GM18505 (cell line): ENCODE measurements around the gene ALDH3B1.

Experiments used
- ATAC-seq: cut with Tn5 transposase; IDR thresholded peaks from one replicate; pipeline ENCODE4 v1.9.1; 2021; ENCODE audit not compliant: unreplicated experiment
- POLR2A ChIP-seq: IDR thresholded peaks from 4 replicates; pipeline ENCODE4 v1.6.1; 2011; ENCODE audit warnings: borderline replicate concordance; ENCODE audit not compliant: insufficient read depth, insufficient read length; ENCODE audit errors: extremely low read depth

Gene ALDH3B1

DNA sequence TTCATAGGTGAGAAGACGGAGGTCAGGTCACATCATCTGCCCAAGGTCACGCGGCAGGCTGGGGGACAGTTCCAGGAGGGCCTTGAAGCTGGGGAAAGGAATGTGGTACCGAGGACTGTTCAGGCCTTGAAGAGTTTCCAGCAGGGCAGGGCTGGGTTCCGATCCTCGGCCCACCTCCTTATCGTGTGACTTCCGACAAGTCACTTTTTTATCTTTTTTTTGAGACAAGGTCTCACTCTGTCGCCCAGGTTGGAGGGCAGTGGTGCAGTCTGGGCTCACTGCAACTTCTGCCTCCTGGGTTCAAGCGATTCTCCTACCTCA lies 21.0 kb downstream of the ALDH3B1 start:
- ATAC-seq, result no peak
- TF ChIP-seq POLR2A, result no peak

DNA sequence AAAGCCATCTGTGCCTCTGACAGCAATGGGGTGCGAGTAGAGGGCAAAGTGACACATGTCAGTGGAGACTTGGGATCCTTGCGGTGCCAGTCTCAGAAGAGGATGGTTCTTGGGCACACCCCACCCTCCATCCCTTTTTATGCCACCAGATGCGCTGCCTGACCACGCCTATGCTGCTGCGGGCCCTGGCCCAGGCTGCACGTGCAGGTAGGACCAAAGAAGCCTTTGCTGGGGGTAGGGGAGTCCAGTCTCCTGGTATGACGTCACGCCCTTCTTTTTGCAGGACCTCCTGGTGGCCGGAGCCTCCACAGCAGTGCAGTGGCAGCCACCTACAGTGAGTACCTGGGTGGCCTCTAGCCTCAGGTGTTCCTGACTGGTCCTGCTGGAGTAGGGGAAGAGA lies 21.9 kb downstream of the ALDH3B1 start:
- TF ChIP-seq POLR2A, result no peak
- ATAC-seq, result no peak

GRCh38 chr11:68032997-68033707 lies 23.0 kb downstream of the ALDH3B1 start:
- TF ChIP-seq POLR2A, result no peak
- ATAC-seq, result no peak

DNA sequence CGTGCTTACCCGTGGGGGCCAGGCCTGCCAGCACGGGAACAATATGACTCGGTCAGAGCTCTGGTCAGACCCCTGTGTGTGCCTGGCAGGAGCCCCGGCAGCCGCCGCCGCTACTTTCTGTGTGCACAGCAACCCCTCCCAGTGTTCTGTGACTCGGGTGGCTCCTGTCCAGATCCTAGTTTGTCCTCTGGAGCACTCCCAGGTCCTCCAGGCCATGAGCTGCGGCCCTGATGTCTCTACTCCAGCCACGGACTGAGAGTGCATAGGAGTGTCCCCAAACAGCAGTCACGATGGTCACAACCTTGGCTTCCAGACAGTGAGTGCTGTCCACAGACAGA lies 23.6 kb downstream of the ALDH3B1 start:
- no peak for TF ChIP-seq POLR2A

GRCh38 chr11:68035266-68035876 lies 25.2 kb downstream of the ALDH3B1 start:
- ATAC-seq, result no peak
- TF ChIP-seq POLR2A, result no peak

More for the DNA sequence above, 23.6 kb downstream of the ALDH3B1 start:
- ATAC-seq, result no peak

GRCh38 chr11:68036141-68036716 lies 26.1 kb downstream of the ALDH3B1 start:
- TF ChIP-seq POLR2A, result no peak

GRCh38 chr11:68036717-68037239 lies 26.7 kb downstream of the ALDH3B1 start:
- no peak for ATAC-seq
- no peak for TF ChIP-seq POLR2A

More at GRCh38 chr11:68036141-68036716, 26.1 kb downstream of the ALDH3B1 start:
- no peak for ATAC-seq

DNA sequence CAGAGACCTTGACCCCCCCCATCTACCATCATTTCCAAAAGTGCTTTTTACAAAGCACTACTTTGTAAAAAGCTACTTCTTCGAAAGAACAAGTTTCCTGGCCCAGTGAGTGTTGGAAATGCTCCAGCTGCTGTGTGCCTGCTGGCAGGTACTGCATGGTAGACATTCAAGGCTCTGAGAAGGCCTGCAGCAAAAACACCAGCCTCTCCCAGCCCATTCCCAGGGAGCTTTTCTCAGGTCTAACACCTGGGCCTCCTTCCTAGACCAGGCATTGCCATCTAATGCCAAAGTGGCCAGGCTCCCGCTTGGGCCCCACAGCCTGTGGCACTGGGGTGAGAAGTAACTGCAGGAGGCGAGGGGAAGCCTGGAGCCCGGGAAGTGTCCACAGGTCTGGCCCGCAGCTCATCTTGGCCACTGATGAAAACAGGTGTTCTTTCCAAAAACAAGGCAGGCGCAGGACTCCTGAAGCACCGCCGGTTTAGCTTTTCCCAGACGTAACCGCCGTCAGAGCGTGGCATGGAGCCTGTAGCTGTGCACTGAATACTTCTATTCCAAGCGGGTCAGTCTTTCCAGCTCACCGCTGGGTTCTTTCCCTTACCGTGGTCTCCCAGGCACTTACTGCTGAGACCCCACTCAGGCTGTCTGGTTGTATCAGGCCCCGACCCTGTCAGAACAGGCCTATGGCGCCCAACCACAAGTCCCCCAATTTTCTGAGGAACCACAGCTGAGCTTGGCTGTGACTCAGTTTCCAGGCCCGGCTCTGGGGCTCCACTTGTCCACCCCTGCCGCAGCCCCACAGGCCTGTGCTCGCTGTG lies 27.5 kb downstream of the ALDH3B1 start:
- ATAC-seq, result no peak
- TF ChIP-seq POLR2A, result no peak

- ATAC-seq, result no peak
- no peak for TF ChIP-seq POLR2A
These were observed 28.1 kb downstream of the ALDH3B1 start for GRCh38 chr11:68038226-68038717.

DNA sequence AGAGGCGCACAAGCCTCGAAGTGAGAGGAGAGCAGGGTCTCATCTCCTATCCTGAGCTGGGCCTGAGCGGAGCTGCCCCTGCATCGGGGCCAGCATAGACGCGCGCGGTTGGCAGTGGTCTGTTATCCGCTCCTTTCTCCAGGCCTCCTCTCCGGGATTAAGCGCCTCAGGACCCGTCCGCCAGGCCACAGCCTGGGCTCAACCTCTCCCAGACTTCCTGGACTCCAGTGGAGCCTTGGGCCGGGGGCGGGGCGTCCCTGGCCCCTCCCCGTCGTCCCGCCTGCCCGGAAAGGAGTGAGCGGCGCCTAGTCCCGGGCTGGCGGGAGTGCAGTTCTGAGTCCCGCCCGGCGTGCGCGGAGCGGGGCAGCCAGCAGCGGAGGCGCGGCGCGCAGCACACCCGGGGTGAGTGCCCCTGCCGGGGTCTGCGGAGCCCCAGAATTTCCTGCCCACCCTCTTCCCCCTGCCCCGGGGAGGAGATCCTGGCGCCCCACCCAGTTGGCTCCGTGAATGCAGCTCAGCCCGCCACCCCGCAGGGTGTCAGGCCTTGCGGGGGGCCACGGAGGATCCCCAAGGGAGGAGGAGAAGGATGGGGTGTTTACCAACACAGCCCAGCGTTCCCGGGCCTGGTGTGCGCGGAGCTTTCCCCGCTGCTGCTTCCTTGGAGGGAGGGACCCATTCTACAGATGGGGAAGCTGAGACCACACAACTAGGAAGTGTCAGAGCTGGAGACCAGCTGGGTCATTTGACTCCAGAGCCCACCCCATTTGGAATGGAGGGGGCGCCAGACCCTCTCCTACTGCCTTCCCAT lies 28.8 kb downstream of the ALDH3B1 start, which contains the start of gene TCIRG1:
TCIRG1 (plus strand) TSS at position 308 of the 808 bp plus-strand sequence. CDS start 2,247 bp downstream, outside the sequence.
- peak; percentile 90 for TF ChIP-seq POLR2A
- ATAC-seq, result no peak

- TF ChIP-seq POLR2A, result no peak
These were observed 29.5 kb downstream of the ALDH3B1 start for GRCh38 chr11:68039526-68040086.

GRCh38 chr11:68040101-68040956 lies 30.2 kb downstream of the ALDH3B1 start:
- no peak for ATAC-seq
- peak; percentile 45 for TF ChIP-seq POLR2A

More at GRCh38 chr11:68039526-68040086, 29.5 kb downstream of the ALDH3B1 start:
- no peak for ATAC-seq
